Measurements from ENCODE around the gene NDUFAB1. TPM values are rescaled to one million over a fixed set of nuclear protein-coding genes. Genes with fewer than 3 reads are reported as not detected.
"Not testable (repeated sequence)": the region's sequence is repeated elsewhere in the genome, so short reads cannot be mapped to it uniquely, and the experiment has no call there.

NDUFAB1 gene
- total RNA-seq, 1 experiment from 2014 or later, result 166 TPM

DNA sequence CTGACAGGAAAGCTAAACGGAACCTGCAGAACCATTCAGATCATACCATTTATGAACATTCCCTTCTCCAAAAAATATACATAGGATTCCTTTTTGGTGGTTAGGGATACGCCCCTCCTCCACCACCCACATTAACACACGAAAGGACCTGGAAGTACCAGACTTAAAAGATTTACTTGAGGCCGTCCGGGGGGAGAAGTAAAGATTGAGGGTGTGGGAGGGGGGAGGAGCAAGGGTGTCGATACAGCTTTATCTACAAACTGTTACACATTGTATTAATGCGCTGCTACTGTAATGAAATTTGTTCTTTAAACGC, 44.5 kb upstream of the NDUFAB1 start (continued):
- TF ChIP-seq POLR2AphosphoS5 (IDR thresholded peaks at IDR 0.05; ENCODE audit: low read depth, low read length), result no peak

DNA sequence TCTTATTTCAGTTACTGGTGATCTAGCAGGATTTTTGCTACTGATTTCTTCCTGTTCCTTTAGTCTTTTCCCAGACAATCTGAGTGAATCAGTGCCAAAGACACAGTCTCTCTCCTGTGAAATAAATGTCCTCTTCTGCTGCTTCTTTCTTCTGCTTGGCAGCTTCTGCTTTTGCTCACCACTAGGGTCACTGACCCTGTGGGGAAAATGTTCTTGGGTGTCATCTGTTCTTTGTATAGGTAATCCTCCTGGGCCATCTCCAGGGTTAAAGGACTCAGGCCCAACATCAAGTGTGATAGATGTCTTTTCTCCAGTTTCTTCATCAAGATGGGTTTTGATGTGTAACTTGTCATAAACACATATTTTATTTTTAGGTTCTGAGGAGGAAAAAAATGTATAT, 39.8 kb upstream of the NDUFAB1 start:
- H3K9me3 ChIP-seq (ENCODE audit: control insufficient read depth, insufficient read depth, low read depth, low read length), result no peaks in the 10 kb centered on the region
- peaks cover 17% of the 10 kb centered on the region for H3K36me3 ChIP-seq (ENCODE audit: control insufficient read depth, insufficient read depth, low read length)
- intact Hi-C loops (cut with micrococcal nuclease; ENCODE audit: unreplicated experiment) (no loop called here), in situ Hi-C loops (cut with HindIII; ENCODE audit: low pct_unique_long_range_greater_than_20kb, low sequenced_read_pairs) (no loop called here)
- ChIA-PET POLR2A (no interaction called here), CTCF (no interaction called here)
- no peaks in the 10 kb centered on the region for H3K4me1 ChIP-seq (ENCODE audit: control insufficient read depth, insufficient read depth, low read length)
- DNase-seq (ENCODE audit: low read depth, low spot score) (no peak), ATAC-seq (no peak)
- BruUV-seq (replicated peaks), result no TSS peak
- no peak for TF ChIP-seq POLR2AphosphoS5 (IDR thresholded peaks at IDR 0.05; ENCODE audit: low read depth, low read length)
- H3K27ac ChIP-seq (ENCODE audit: low read length), result no peak overlapping the region
- no peaks in the 10 kb centered on the region for H3K27me3 ChIP-seq (ENCODE audit: control insufficient read depth, insufficient read depth, low read length)
- H3K4me3 ChIP-seq (ENCODE audit: low read depth in 2 of 2, low read length in 2 of 2), result no peak overlapping the region

DNA sequence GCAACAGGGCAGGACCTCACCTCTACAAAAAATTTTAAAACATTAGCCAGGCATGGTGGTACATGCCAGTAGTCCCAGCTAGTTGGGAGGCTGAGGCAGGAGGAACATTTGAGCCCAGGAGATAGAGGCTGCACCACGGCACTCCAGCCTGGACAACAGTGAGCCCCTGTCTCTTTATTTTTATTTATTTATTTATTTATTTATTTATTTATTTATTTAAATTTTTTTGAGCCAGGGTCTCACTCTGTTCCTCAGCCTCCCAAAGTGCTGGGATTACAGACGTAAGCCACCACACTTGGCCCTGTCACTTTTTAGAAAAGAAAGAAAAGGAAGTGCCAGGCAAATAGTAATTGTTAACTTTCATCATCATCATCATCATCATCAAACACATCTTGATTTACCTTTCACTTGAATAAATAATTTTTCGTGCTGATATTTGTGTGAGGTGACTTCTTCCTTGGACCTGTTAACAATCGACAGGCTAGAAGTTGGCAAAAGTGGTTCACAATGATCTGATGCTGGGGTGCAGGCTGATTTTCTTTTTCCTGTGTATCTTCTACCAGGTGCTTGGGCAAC, 38.4 kb upstream of the NDUFAB1 start:
- BruUV-seq (replicated peaks), result no TSS peak

GRCh38 chr16:23631874-23632273, 35.8 kb upstream of the NDUFAB1 start:
- intact Hi-C loops (cut with micrococcal nuclease; ENCODE audit: unreplicated experiment); BruUV-seq (replicated peaks); H3K4me1 ChIP-seq (ENCODE audit: control insufficient read depth, insufficient read depth, low read length); H3K9me3 ChIP-seq (ENCODE audit: control insufficient read depth, insufficient read depth, low read depth, low read length); H3K27ac ChIP-seq (ENCODE audit: low read length); H3K27me3 ChIP-seq (ENCODE audit: control insufficient read depth, insufficient read depth, low read length); DNase-seq (ENCODE audit: low read depth, low spot score); ATAC-seq; H3K4me3 ChIP-seq (ENCODE audit: low read depth in 2 of 2, low read length in 2 of 2); POLR2A ChIA-PET; CTCF ChIA-PET; in situ Hi-C loops (cut with HindIII; ENCODE audit: low pct_unique_long_range_greater_than_20kb, low sequenced_read_pairs): not testable (repeated sequence)
- peaks cover 21% of the 10 kb centered on the region for H3K36me3 ChIP-seq (ENCODE audit: control insufficient read depth, insufficient read depth, low read length)

More for the DNA sequence above, 38.4 kb upstream of the NDUFAB1 start:
- Histone ChIP-seq H3K27ac (ENCODE audit: low read length) (no peak overlapping the region), H3K9me3 (ENCODE audit: control insufficient read depth, insufficient read depth, low read depth, low read length) (no peaks in the 10 kb centered on the region), H3K4me1 (ENCODE audit: control insufficient read depth, insufficient read depth, low read length) (no peaks in the 10 kb centered on the region), H3K4me3 (ENCODE audit: low read depth in 2 of 2, low read length in 2 of 2) (no peak overlapping the region), H3K27me3 (ENCODE audit: control insufficient read depth, insufficient read depth, low read length) (no peaks in the 10 kb centered on the region), H3K36me3 (ENCODE audit: control insufficient read depth, insufficient read depth, low read length) (peaks cover 17% of the 10 kb centered on the region)
- intact Hi-C loops (cut with micrococcal nuclease; ENCODE audit: unreplicated experiment) (no loop called here), in situ Hi-C loops (cut with HindIII; ENCODE audit: low pct_unique_long_range_greater_than_20kb, low sequenced_read_pairs) (no loop called here)
- no peak for DNase-seq (ENCODE audit: low read depth, low spot score)
- ChIA-PET POLR2A (no interaction called here), CTCF (no interaction called here)
- TF ChIP-seq TCF7L2 (IDR thresholded peaks at IDR 0.05; ENCODE audit: low read depth, low read length), result no peak
- no peak for ATAC-seq

- DNase-seq (ENCODE audit: low read depth, low spot score) (no peak), ATAC-seq (no peak)
- no TSS peak for BruUV-seq (replicated peaks)
- intact Hi-C loops (cut with micrococcal nuclease; ENCODE audit: unreplicated experiment), result no loop called here
- TF ChIP-seq CTCF (IDR thresholded peaks at IDR 0.05), result no peak
- TF ChIP-seq REST (IDR thresholded peaks at IDR 0.05; ENCODE audit: insufficient read depth in 1 of 2, low read depth in 2 of 2, low read length in 1 of 2), result no peak
- TF ChIP-seq SIN3A (IDR thresholded peaks at IDR 0.05; ENCODE audit: borderline replicate concordance, insufficient read depth, low read depth, low read length), result no peak
- TF ChIP-seq TCF7L2 (IDR thresholded peaks at IDR 0.05; ENCODE audit: low read depth, low read length), result no peak
- TF ChIP-seq POLR2AphosphoS5 (IDR thresholded peaks at IDR 0.05; ENCODE audit: low read depth, low read length), result no peak
- H3K4me1 ChIP-seq (ENCODE audit: control insufficient read depth, insufficient read depth, low read length), result no peaks in the 10 kb centered on the region
- no peaks in the 10 kb centered on the region for H3K9me3 ChIP-seq (ENCODE audit: control insufficient read depth, insufficient read depth, low read depth, low read length)
- H3K27me3 ChIP-seq (ENCODE audit: control insufficient read depth, insufficient read depth, low read length), result no peaks in the 10 kb centered on the region
- CTCF ChIA-PET, result no interaction called here
- in situ Hi-C loops (cut with HindIII; ENCODE audit: low pct_unique_long_range_greater_than_20kb, low sequenced_read_pairs), result no loop called here
- POLR2A ChIA-PET, result no interaction called here
- H3K27ac ChIP-seq (ENCODE audit: low read length), result no peak overlapping the region
- H3K36me3 ChIP-seq (ENCODE audit: control insufficient read depth, insufficient read depth, low read length), result peaks cover 10% of the 10 kb centered on the region
- H3K4me3 ChIP-seq (ENCODE audit: low read depth in 2 of 2, low read length in 2 of 2), result no peak overlapping the region
Measured at GRCh38 chr16:23629516-23629915, 33.4 kb upstream of the NDUFAB1 start.

Measured in Panc1 (cell line).